SU-DHL-6 (cell line): ENCODE measurements around the gene BLMH.

ENCODE experiments used
- H2AFZ ChIP-seq: fragments of 200-600 bp; sonication (generic); 2 replicates; pipeline ENCODE4 v1.6.1; 2014; ENCODE audit warnings: low read depth, mild to moderate bottlenecking, moderate library complexity, mixed read lengths, antibody characterized with exemption, low read length; ENCODE audit not compliant: severe bottlenecking
- H3F3A ChIP-seq: fragments of 200-600 bp; shearing (Covaris generic); 2 replicates; pipeline ENCODE4 v1.6.0; 2016; ENCODE audit warnings: antibody characterized with exemption, mild to moderate bottlenecking; ENCODE audit not compliant: insufficient read depth
- H3K27ac ChIP-seq: fragments of 200-600 bp; sonication (generic); 2 replicates; pipeline ENCODE4 v1.5.1; 2016; ENCODE audit warnings: low read depth, mild to moderate bottlenecking, low read length, moderate library complexity, mixed read lengths
- H3K27me3 ChIP-seq: fragments of 200-600 bp; sonication (generic), shearing (Covaris generic); 2 replicates; pipeline ENCODE4 v1.6.0; 2014; ENCODE audit warnings: mild to moderate bottlenecking, low read length
- H3K36me3 ChIP-seq: fragments of 200-600 bp; sonication (generic); 2 replicates; pipeline ENCODE4 v1.6.1; 2014; ENCODE audit warnings: mild to moderate bottlenecking, low read length, mixed read lengths
- H3K4me2 ChIP-seq: fragments of 300-600, 200-600 bp; shearing (Covaris generic), sonication (generic); 2 replicates; pipeline ENCODE4 v1.6.0; 2014; ENCODE audit warnings: low read length, low read depth, mild to moderate bottlenecking; ENCODE audit not compliant: poor library complexity, severe bottlenecking
- H3K4me3 ChIP-seq: fragments of 200-600 bp; sonication (generic); 2 replicates; pipeline ENCODE4 v1.5.1; 2014; ENCODE audit warnings: antibody characterized with exemption, low read length, mild to moderate bottlenecking, mixed read lengths; ENCODE audit not compliant: insufficient read depth, poor library complexity, severe bottlenecking
- H3K79me2 ChIP-seq: fragments of 200-600 bp; sonication (generic); 2 replicates; pipeline ENCODE4 v1.6.1; 2014; ENCODE audit warnings: mild to moderate bottlenecking, low read length, moderate library complexity; ENCODE audit not compliant: insufficient read depth
- H3K9ac ChIP-seq: fragments of 200-600 bp; sonication (generic); 2 replicates; pipeline ENCODE4 v1.7.0; 2014; ENCODE audit warnings: mild to moderate bottlenecking, low read length
- H3K9me2 ChIP-seq: fragments of 200-600 bp; sonication (generic); replicated peaks from 2 replicates; pipeline ENCODE4 v1.6.1; 2014; ENCODE audit warnings: low read length; ENCODE audit not compliant: insufficient read depth
- H3K9me3 ChIP-seq: fragments of 200-600 bp; sonication (generic); 2 replicates; pipeline ENCODE4 v1.6.1; 2014; ENCODE audit warnings: low read length, mixed read lengths; ENCODE audit not compliant: insufficient read depth
- H4K20me1 ChIP-seq: fragments of 200-600 bp; sonication (generic); 2 replicates; pipeline ENCODE4 v1.6.1; 2014; ENCODE audit warnings: low read depth, mild to moderate bottlenecking, antibody characterized with exemption, low read length, moderate library complexity, mixed read lengths
- CTCF ChIP-seq: fragments of 200-600 bp; sonication (generic); IDR thresholded peaks from one replicate; pipeline ENCODE4 v1.5.1; 2017; ENCODE audit warnings: antibody characterized with exemption, mild to moderate bottlenecking, low read length, moderate library complexity; ENCODE audit not compliant: insufficient read depth, poor library complexity, severe bottlenecking
- EZH2phosphoT487 ChIP-seq: fragments of 200-600 bp; sonication (generic), shearing (Covaris generic); conservative IDR thresholded peaks from 2 replicates; pipeline ENCODE4 v1.6.1; 2018; ENCODE audit warnings: mild to moderate bottlenecking, antibody characterized with exemption, low read length, moderate library complexity, mixed read lengths

BLMH gene

GRCh38 chr17:30217054-30217453, 74.7 kb downstream of the BLMH start:
- no peak overlapping the region for H3K27ac ChIP-seq
- TF ChIP-seq EZH2phosphoT487 (no peak), CTCF (no peak)
- H2AFZ ChIP-seq, result no peak overlapping the region
- H3K9me3 ChIP-seq, result no peaks in the 10 kb centered on the region
- H3K36me3 ChIP-seq, result no peaks in the 10 kb centered on the region
- no peak overlapping the region for H3K4me2 ChIP-seq
- H3F3A ChIP-seq, result no peaks in the 10 kb centered on the region
- H3K9me2 ChIP-seq, result no peaks in the 10 kb centered on the region
- H3K4me3 ChIP-seq, result no peak overlapping the region
- no peaks in the 10 kb centered on the region for H3K79me2 ChIP-seq
- H3K9ac ChIP-seq, result no peak overlapping the region
- H3K27me3 ChIP-seq, result no peaks in the 10 kb centered on the region
- no peaks in the 10 kb centered on the region for H4K20me1 ChIP-seq

GRCh38 chr17:30212750-30213149, 79.0 kb downstream of the BLMH start:
- Histone ChIP-seq H3K9ac (no peak overlapping the region), H3K4me3 (no peak overlapping the region), H4K20me1 (no peaks in the 10 kb centered on the region), H3K9me2 (no peaks in the 10 kb centered on the region), H2AFZ (no peak overlapping the region), H3F3A (no peaks in the 10 kb centered on the region), H3K79me2 (no peaks in the 10 kb centered on the region), H3K27me3 (no peaks in the 10 kb centered on the region), H3K9me3 (no peaks in the 10 kb centered on the region), H3K27ac (no peak overlapping the region), H3K36me3 (no peaks in the 10 kb centered on the region), H3K4me2 (no peak overlapping the region)
- no peak for TF ChIP-seq CTCF
- no peak for TF ChIP-seq EZH2phosphoT487

GRCh38 chr17:30211371-30211770, 80.4 kb downstream of the BLMH start:
- no peak overlapping the region for H3K4me3 ChIP-seq
- no peaks in the 10 kb centered on the region for H3K36me3 ChIP-seq
- no peaks in the 10 kb centered on the region for H3K79me2 ChIP-seq
- H3K9ac ChIP-seq, result no peak overlapping the region
- no peak overlapping the region for H3K4me2 ChIP-seq
- TF ChIP-seq CTCF (no peak), EZH2phosphoT487 (no peak)
- H4K20me1 ChIP-seq, result no peaks in the 10 kb centered on the region
- no peaks in the 10 kb centered on the region for H3F3A ChIP-seq
- H3K27me3 ChIP-seq, result no peaks in the 10 kb centered on the region
- no peak overlapping the region for H2AFZ ChIP-seq
- no peaks in the 10 kb centered on the region for H3K9me2 ChIP-seq
- no peaks in the 10 kb centered on the region for H3K9me3 ChIP-seq
- H3K27ac ChIP-seq, result no peak overlapping the region
